Stimulated activated naive B cell treated with anti-CD40 and anti-IgM and Interleukin-4, amounts not matched to agents 10 μg/mL and 1 μg/mL and 100 μg/mL, for 72 hours (primary cell): ENCODE data around the gene NPTN.

Source experiments
- ATAC-seq, 2 donors: fragments of 150-1000 bp; cut with Tn5 transposase; replicated peaks; 2 replicates each; pipeline ENCODE4 v1.10.0; 2021; ENCODE audit warnings: moderate library complexity in 1 of 2
- DNase-seq: peaks from one replicate; pipeline ENCODE4 v3.0.0; 2021
- H3K27ac Mint-ChIP-seq: one replicate; pipeline ENCODE4 v1.8.0; 2022; ENCODE audit warnings: mild to moderate bottlenecking, mixed read lengths
- H3K27me3 Mint-ChIP-seq, 2 donors: one replicate each; pipeline ENCODE4 v1.8.0; 2022; ENCODE audit warnings: mixed read lengths in 2 of 2
- H3K36me3 Mint-ChIP-seq, 2 donors: one replicate each; pipeline ENCODE4 v1.8.0; 2022; ENCODE audit warnings: mixed read lengths in 2 of 2, mild to moderate bottlenecking in 1 of 2
- H3K4me1 Mint-ChIP-seq, 2 donors: one replicate each; pipeline ENCODE4 v1.8.0; 2022; ENCODE audit warnings: mixed read lengths in 2 of 2, mild to moderate bottlenecking in 1 of 2
- H3K4me3 Mint-ChIP-seq, 2 donors: one replicate each; pipeline ENCODE4 v1.8.0; 2022; ENCODE audit warnings: mild to moderate bottlenecking in 2 of 2, mixed read lengths in 2 of 2, moderate library complexity in 1 of 2
- H3K9me3 Mint-ChIP-seq, 2 donors: one replicate each; pipeline ENCODE4 v1.8.0; 2022; ENCODE audit warnings: mixed read lengths in 2 of 2, mild to moderate bottlenecking in 1 of 2

The NPTN gene

GRCh38 chr15:73633111-73633990, at the start of gene NPTN:
NPTN (minus strand) TSS chr15:73633389; CDS start chr15:73633215, 174 bp downstream.
- Mint-ChIP-seq H3K27ac (peak within 1 kb of the TSS; percentile 77), H3K4me1 (peaks cover 24 to 56% of the 10 kb centered on the region in 2 donors), H3K4me3 (peak within 1 kb of the TSS; percentile 87 to 89), H3K27me3 (peaks cover 8 to 11% of the 10 kb centered on the region in 2 donors), H3K36me3 (peaks cover 0 to under 1% of the 10 kb centered on the region in 2 donors), H3K9me3 (peaks cover 4 to 7% of the 10 kb centered on the region in 2 donors)
- DNase-seq (peak; percentile 99), ATAC-seq (peak; percentile 89 to 94)

DNA sequence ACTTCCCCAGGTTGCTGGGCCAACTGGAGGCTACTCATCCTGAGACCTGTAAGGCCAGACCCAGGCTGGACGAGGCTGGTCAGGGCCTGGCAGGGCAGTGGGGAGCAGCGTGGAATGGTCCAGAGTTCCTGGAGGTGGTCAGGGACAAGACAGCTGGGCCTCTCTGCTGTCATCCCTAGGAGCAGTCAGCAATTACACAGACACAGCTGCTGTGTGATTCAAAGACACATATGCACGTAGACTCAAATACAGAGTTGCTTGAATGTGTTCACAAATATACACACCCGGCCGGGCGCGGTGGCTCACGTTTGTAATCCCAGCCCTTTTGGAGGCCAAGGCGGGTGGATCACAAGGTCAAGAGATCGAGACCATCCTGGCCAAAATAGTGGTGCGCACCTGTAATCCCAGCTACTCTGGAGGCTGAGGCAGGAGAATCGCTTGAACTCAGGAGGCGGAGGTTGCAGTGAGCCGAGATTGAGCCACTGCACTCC, 49.5 kb upstream of the NPTN start:
- ATAC-seq (no peak), DNase-seq (no peak)
- Mint-ChIP-seq H3K4me3 (no peak overlapping the region), H3K27me3 (peaks cover 57 to 67% of the 10 kb centered on the region in 2 donors), H3K27ac (no peak overlapping the region), H3K36me3 (peaks cover 2 to 3% of the 10 kb centered on the region in 2 donors), H3K4me1 (peaks cover 21 to 30% of the 10 kb centered on the region in 2 donors), H3K9me3 (no peaks in the 10 kb centered on the region)

DNA sequence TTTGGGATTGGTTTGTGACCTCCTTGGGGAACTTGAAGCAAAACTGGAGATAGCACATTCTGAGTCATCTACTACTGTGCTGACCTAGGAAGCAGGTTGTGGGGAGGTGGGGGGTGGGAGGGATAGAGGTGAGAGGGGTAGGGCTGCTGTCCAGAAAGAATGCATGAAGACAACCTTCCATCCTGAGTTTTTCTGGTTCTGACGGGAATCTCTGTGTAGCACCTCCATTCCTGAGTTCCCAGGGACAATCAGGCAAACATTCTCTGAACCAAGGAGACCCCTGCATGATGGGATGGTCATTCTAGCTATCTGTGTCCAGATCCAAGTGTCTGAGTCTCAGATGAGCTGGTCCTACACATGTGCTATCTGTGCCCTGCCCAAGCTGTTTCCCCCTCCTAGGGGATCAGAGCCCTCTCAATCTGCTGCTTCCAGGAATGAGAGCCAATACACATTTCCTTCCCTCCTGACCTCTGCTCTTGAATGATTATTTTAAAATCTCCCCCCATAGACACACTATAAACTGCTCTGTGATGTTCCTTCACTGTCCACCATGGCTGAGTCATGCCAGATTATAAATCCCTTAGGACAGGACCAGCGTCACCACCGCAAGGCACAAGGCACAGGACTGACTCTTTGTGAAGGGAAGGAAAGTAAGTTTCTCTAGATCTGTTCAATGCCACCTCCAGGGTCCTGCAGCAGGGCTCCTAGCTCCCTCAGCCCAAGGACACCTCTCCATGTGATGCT, 48.8 kb upstream of the NPTN start:
- Mint-ChIP-seq H3K4me3 (no peak overlapping the region), H3K27ac (no peak overlapping the region), H3K27me3 (peaks cover 54 to 64% of the 10 kb centered on the region in 2 donors), H3K4me1 (peaks cover 21 to 30% of the 10 kb centered on the region in 2 donors), H3K9me3 (no peaks in the 10 kb centered on the region), H3K36me3 (peaks cover 2 to 3% of the 10 kb centered on the region in 2 donors)
- no peak for DNase-seq
- ATAC-seq: no peak

GRCh38 chr15:73681063-73681462, 47.9 kb upstream of the NPTN start:
- H3K4me3 Mint-ChIP-seq: no peak overlapping the region
- peaks cover 45 to 54% of the 10 kb centered on the region in 2 donors for H3K27me3 Mint-ChIP-seq
- ATAC-seq: no peak
- H3K9me3 Mint-ChIP-seq: no peaks in the 10 kb centered on the region
- H3K27ac Mint-ChIP-seq: no peak overlapping the region
- peaks cover 2 to 3% of the 10 kb centered on the region in 2 donors for H3K36me3 Mint-ChIP-seq
- H3K4me1 Mint-ChIP-seq: peaks cover 21 to 30% of the 10 kb centered on the region in 2 donors
- no peak for DNase-seq

- Mint-ChIP-seq H3K4me3 (no peak overlapping the region), H3K27ac (no peak overlapping the region), H3K36me3 (peaks cover 2 to 3% of the 10 kb centered on the region in 2 donors), H3K27me3 (peaks cover 40 to 49% of the 10 kb centered on the region in 2 donors), H3K9me3 (no peaks in the 10 kb centered on the region), H3K4me1 (peaks cover 21 to 26% of the 10 kb centered on the region in 2 donors)
- ATAC-seq (no peak), DNase-seq (no peak)
These were observed 47.4 kb upstream of the NPTN start for GRCh38 chr15:73680549-73680948.

GRCh38 chr15:73679964-73680363, 46.8 kb upstream of the NPTN start:
- H3K27me3 Mint-ChIP-seq: peaks cover 34 to 43% of the 10 kb centered on the region in 2 donors
- ATAC-seq (no peak), DNase-seq (no peak)
- H3K36me3 Mint-ChIP-seq: peaks cover 2 to 3% of the 10 kb centered on the region in 2 donors
- no peak overlapping the region for H3K4me3 Mint-ChIP-seq
- H3K4me1 Mint-ChIP-seq: peaks cover 16 to 20% of the 10 kb centered on the region in 2 donors
- no peak overlapping the region for H3K27ac Mint-ChIP-seq
- no peaks in the 10 kb centered on the region for H3K9me3 Mint-ChIP-seq

DNA sequence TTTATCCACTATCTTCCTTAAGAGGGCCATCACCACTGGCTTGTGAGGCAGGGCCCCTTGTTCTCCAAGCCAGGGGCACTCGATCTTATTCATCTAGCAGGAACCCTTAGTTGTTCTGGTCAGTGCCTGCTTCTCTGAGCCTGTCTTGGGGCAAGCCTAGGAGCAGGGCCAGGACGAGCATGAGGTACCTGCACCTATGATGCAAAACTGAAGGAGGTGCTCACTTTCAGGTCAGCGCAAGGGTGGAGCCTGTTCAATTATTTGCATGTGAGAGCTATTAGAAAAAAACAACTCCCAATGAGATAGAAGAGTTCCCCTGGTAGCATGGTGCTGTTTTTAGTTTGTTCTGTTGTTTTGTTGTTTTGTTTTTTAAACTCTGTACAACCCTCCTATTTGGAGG, 46.0 kb upstream of the NPTN start:
- ATAC-seq (no peak), DNase-seq (no peak)
- no peak overlapping the region for H3K27ac Mint-ChIP-seq

GRCh38 chr15:73678498-73678897, 45.3 kb upstream of the NPTN start:
- Mint-ChIP-seq H3K27me3 (peaks cover 29 to 38% of the 10 kb centered on the region in 2 donors), H3K9me3 (no peaks in the 10 kb centered on the region), H3K27ac (no peak overlapping the region), H3K4me3 (no peak overlapping the region), H3K4me1 (peaks cover 9 to 11% of the 10 kb centered on the region in 2 donors), H3K36me3 (no peaks in the 10 kb centered on the region)
- ATAC-seq (no peak), DNase-seq (no peak)

More for the DNA sequence above, 46.0 kb upstream of the NPTN start:
- H3K4me1 Mint-ChIP-seq: peaks cover 13 to 16% of the 10 kb centered on the region in 2 donors
- H3K9me3 Mint-ChIP-seq: no peaks in the 10 kb centered on the region
- no peak overlapping the region for H3K4me3 Mint-ChIP-seq
- peaks cover 30 to 39% of the 10 kb centered on the region in 2 donors for H3K27me3 Mint-ChIP-seq
- H3K36me3 Mint-ChIP-seq: peaks cover 2 to 3% of the 10 kb centered on the region in 2 donors

DNA sequence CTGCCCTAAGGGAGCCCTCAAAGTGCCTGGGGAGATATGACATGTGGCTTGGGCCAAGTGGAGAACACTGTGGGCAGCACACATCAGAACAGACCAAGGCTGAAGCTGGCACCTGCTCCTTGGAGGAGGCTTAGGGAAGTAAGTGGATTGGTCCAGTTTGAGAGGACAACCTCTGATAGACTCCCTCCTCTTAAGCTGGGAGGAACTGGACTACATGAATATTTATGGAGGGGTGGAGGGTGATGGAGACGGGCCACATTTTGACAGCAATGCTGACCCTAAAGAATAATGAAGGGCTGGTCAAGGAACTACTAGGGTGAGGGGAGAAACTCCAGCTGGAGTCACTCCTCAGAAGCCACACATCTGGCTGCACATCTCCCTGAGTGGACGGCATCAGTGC, 44.5 kb upstream of the NPTN start:
- Mint-ChIP-seq H3K4me1 (peaks cover 5 to 6% of the 10 kb centered on the region in 2 donors), H3K4me3 (no peak overlapping the region), H3K9me3 (no peaks in the 10 kb centered on the region), H3K36me3 (no peaks in the 10 kb centered on the region), H3K27me3 (peaks cover 28 to 37% of the 10 kb centered on the region in 2 donors), H3K27ac (no peak overlapping the region)
- DNase-seq: no peak
- no peak for ATAC-seq

GRCh38 chr15:73677146-73677607, 44.0 kb upstream of the NPTN start:
- DNase-seq (no peak), ATAC-seq (peak; percentile 53 to 69)
- Mint-ChIP-seq H3K9me3 (no peaks in the 10 kb centered on the region), H3K27ac (no peak overlapping the region), H3K27me3 (peaks cover 23 to 32% of the 10 kb centered on the region in 2 donors), H3K36me3 (no peaks in the 10 kb centered on the region), H3K4me3 (no peak overlapping the region), H3K4me1 (peaks cover 4 to 6% of the 10 kb centered on the region in 2 donors)

DNA sequence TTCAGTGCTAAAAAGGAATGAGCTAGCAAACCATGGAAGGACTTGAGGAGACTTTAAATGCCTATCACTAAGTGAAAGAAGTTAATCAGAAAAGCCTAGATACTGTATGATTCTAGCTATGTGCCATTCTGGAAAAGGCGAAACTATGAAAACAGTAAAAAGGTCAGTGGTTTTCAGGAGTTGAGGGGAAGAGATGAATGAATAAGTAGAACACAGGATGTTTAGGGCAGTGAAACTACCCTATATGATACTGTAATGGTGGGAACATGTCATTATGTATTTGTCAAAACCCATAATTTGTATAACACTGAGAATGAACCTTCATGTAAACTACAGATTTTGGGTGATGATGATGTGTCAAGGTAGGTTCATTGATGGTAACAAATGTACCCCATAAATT, 41.4 kb upstream of the NPTN start:
- Mint-ChIP-seq H3K36me3 (no peaks in the 10 kb centered on the region), H3K27me3 (peaks cover 24 to 34% of the 10 kb centered on the region in 2 donors), H3K9me3 (no peaks in the 10 kb centered on the region), H3K27ac (no peak overlapping the region), H3K4me3 (no peak overlapping the region), H3K4me1 (no peaks in the 10 kb centered on the region)
- no peak for DNase-seq
- no peak for ATAC-seq

- peaks cover 0 to 7% of the 10 kb centered on the region in 2 donors for H3K36me3 Mint-ChIP-seq
- no peak for ATAC-seq
These were observed 27.3 kb upstream of the NPTN start for GRCh38 chr15:73660455-73660854.

GRCh38 chr15:73658645-73659044, 25.5 kb upstream of the NPTN start:
- Mint-ChIP-seq H3K4me3 (no peak overlapping the region), H3K27ac (no peak overlapping the region), H3K4me1 (no peaks in the 10 kb centered on the region), H3K27me3 (peaks cover 22 to 32% of the 10 kb centered on the region in 2 donors), H3K36me3 (peaks cover 0 to 7% of the 10 kb centered on the region in 2 donors), H3K9me3 (peaks cover 4 to 7% of the 10 kb centered on the region in 2 donors)
- no peak for ATAC-seq
- no peak for DNase-seq

More at GRCh38 chr15:73660455-73660854, 27.3 kb upstream of the NPTN start:
- no peak overlapping the region for H3K4me3 Mint-ChIP-seq
- no peak for DNase-seq
- H3K27me3 Mint-ChIP-seq: peaks cover 19 to 35% of the 10 kb centered on the region in 2 donors
- no peaks in the 10 kb centered on the region for H3K4me1 Mint-ChIP-seq
- H3K27ac Mint-ChIP-seq: no peak overlapping the region
- peaks cover 5 to 7% of the 10 kb centered on the region in 2 donors for H3K9me3 Mint-ChIP-seq

- Mint-ChIP-seq H3K27ac (no peak overlapping the region), H3K9me3 (peaks cover 5 to 7% of the 10 kb centered on the region in 2 donors), H3K4me3 (no peak overlapping the region), H3K36me3 (no peaks in the 10 kb centered on the region), H3K27me3 (peaks cover 34 to 42% of the 10 kb centered on the region in 2 donors), H3K4me1 (no peaks in the 10 kb centered on the region)
- ATAC-seq: no peak
- DNase-seq: no peak
These were observed 22.5 kb upstream of the NPTN start for GRCh38 chr15:73655724-73656123.
